Upper lobe of left lung (tissue), 6 donors: Measurements from ENCODE around the gene LANCL3. TPM values are rescaled to one million over a fixed set of nuclear protein-coding genes. Genes with fewer than 3 reads are reported as not detected.

Experiments
- ATAC-seq, 2 donors: fragments of 200-7000 bp; cut with Tn5 transposase; one replicate each; pipeline ENCODE4 v1.9.1; 2022; ENCODE audit warnings: mild to moderate bottlenecking in 2 of 2, moderate library complexity in 2 of 2; ENCODE audit not compliant: low FRiP score in 2 of 2
- DNase-seq, 2 donors: peaks; one replicate each; pipeline ENCODE4 v3.0.0-alpha.2; 2019 to 2020
- H3K27ac ChIP-seq, 4 donors: fragments of 200-600 bp; sonication (generic); one replicate each; pipeline ENCODE4 v1.5.1; 2016 to 2019
- H3K27me3 ChIP-seq, 4 donors: fragments of 200-600 bp; sonication (generic); one replicate each; pipeline ENCODE4 v1.5.1; 2017 to 2019
- H3K36me3 ChIP-seq, 4 donors: fragments of 200-600 bp; sonication (generic); one replicate each; pipeline ENCODE4 v1.5.1; 2016 to 2019
- H3K4me1 ChIP-seq, 4 donors: fragments of 200-600 bp; sonication (generic); one replicate each; pipeline ENCODE4 v1.5.1; 2018 to 2019
- H3K4me3 ChIP-seq, 4 donors: fragments of 200-600 bp; sonication (generic); one replicate each; pipeline ENCODE4 v1.5.1; 2017 to 2019; ENCODE audit warnings: mild to moderate bottlenecking in 2 of 4, moderate library complexity in 1 of 4
- H3K9me3 ChIP-seq, 4 donors: fragments of 200-600 bp; sonication (generic); one replicate each; pipeline ENCODE4 v1.5.1; 2018 to 2019
- EP300 ChIP-seq, 4 donors: sonication (generic); formaldehyde crosslinking; IDR thresholded peaks; one replicate each; pipeline ENCODE4 v1.5.1; 2017; ENCODE audit warnings: antibody characterized with exemption in 4 of 4, control low read depth in 2 of 4
- POLR2A ChIP-seq, 4 donors: fragments of 450-650 bp; IDR thresholded peaks; one replicate each; pipeline ENCODE4 v1.5.1; 2016 to 2017; ENCODE audit warnings: antibody characterized with exemption in 4 of 4, mild to moderate bottlenecking in 2 of 4
- POLR2AphosphoS5 ChIP-seq, 2 donors: sonication (generic); formaldehyde crosslinking; IDR thresholded peaks; one replicate each; pipeline ENCODE4 v1.5.1; 2017; ENCODE audit warnings: antibody characterized with exemption in 2 of 2
- WGBS, 2 donors: methylation state at CpG; one replicate each; pipeline ENCODE4 v1.1.5; 2017 to 2018; 5-methylcytosine and 5-hydroxymethylcytosine counted together
- total RNA-seq, 6 donors: library from RNA; depleted of rRNA in 4 of 6; stranded (reverse); fragments of >200 nt in 4 of 6; gene quantifications; one replicate each; pipeline versions ENCODE4 v1.1.0 to v1.2.1, GENCODE V29; 2016 to 2021
- TF ChIP-seq, protein P1 (sequence below), 6 experiments: fragments of 450-650 bp in 4 of 6; fragments of 200-600 bp in 2 of 6; sonication (generic) in 2 of 6; IDR thresholded peaks; one replicate each; pipeline ENCODE4 v1.5.1; 2016 to 2019; ENCODE audit warnings: antibody characterized with exemption in 6 of 6
- donor health status: DM: no; HTN: no; CAD: no; lungs with moderate emphysema.
- donor health status: DM: no; HTN: yes; CAD: no; lungs with severe emphysema.

Gene LANCL3
- total RNA-seq, 6 donors from 2014 or later = 0.84 to 2.9 (median 1.8) TPM

- TF ChIP-seq POLR2AphosphoS5 (IDR thresholded peaks at IDR 0.05) = no peak
- peak overlapping the region in 3 of 4 donors; percentile 47 to 55 (median 54) for H3K4me3 ChIP-seq
- H3K36me3 ChIP-seq = no peaks in the 10 kb centered on the region
- DNase-seq (no peak), ATAC-seq (no peak)
- peaks cover 0 to 10% (median 0%) of the 10 kb centered on the region in 4 donors for H3K4me1 ChIP-seq
- WGBS, 2 donors = 80 to 88% methylated on average over 3 of the region's 3 CpGs
- peak overlapping the region in 2 of 4 donors; percentile 1 to 75 for H3K27ac ChIP-seq
- no peaks in the 10 kb centered on the region for H3K9me3 ChIP-seq
- no peaks in the 10 kb centered on the region for H3K27me3 ChIP-seq
Observed at GRCh38 chrX:37684973-37685372, 113.5 kb downstream of the LANCL3 start.

GRCh38 chrX:37685381-37686359, 114.2 kb downstream of the LANCL3 start, which contains the start of gene XK:
Gene XK, plus strand, starts transcription at chrX:37685791. Its CDS starts 171 bp downstream, at chrX:37685962.
- peaks cover 0 to 10% (median 0%) of the 10 kb centered on the region in 4 donors for H3K4me1 ChIP-seq
- TF ChIP-seq POLR2A (IDR thresholded peaks at IDR 0.05) = peak in 1 of 4 donors; percentile 49
- no peak for TF ChIP-seq EP300 (IDR thresholded peaks at IDR 0.05)
- no peak for TF ChIP-seq POLR2AphosphoS5 (IDR thresholded peaks at IDR 0.05)
- peak within 1 kb of the TSS in 3 of 4 donors; percentile 47 to 55 (median 54) for H3K4me3 ChIP-seq
- DNase-seq = peak; percentile 47 to 92
- H3K27ac ChIP-seq = peak within 1 kb of the TSS; percentile 1 to 75 (median 52)
- 40 to 41% methylated on average over 7 to 82 of the region's 100 CpGs for WGBS, 2 donors
- H3K36me3 ChIP-seq = no peaks in the 10 kb centered on the region
- no peaks in the 10 kb centered on the region for H3K9me3 ChIP-seq
- no peaks in the 10 kb centered on the region for H3K27me3 ChIP-seq
- ATAC-seq = peak; percentile 62 to 68

DNA sequence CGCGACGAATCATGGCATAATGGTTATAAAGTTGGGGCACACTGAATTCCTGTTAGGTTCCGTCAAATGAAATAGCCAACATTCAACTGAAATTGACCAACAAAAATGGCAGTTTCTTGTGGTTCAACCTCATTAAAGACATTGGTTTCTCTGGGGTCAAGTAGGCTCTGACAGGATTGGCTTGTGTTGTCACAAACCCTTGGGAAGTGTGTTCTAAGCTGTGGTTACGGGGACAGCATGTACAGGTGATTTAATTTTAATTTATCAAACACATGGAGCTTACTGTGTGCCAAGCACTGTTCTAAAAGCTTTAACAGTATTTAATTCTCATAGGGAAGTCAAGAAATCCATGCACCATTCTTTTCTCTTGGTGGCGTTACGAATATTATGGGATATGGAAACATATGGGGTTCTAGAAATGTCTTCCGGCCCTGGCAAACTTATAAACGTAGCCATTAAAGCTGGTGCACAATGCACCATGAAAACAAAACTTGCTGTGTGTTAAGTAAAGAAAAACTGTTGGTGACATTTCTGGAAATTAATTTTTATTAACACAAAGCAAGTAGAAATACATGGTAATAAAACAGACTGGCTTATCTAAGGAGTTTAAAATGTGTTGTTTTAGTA, 115.0 kb downstream of the LANCL3 start:
- no peaks in the 10 kb centered on the region for H3K36me3 ChIP-seq
- no peaks in the 10 kb centered on the region for H3K9me3 ChIP-seq
- peaks cover 0 to 10% (median 0%) of the 10 kb centered on the region in 4 donors for H3K4me1 ChIP-seq
- TF ChIP-seq, protein P1, sequence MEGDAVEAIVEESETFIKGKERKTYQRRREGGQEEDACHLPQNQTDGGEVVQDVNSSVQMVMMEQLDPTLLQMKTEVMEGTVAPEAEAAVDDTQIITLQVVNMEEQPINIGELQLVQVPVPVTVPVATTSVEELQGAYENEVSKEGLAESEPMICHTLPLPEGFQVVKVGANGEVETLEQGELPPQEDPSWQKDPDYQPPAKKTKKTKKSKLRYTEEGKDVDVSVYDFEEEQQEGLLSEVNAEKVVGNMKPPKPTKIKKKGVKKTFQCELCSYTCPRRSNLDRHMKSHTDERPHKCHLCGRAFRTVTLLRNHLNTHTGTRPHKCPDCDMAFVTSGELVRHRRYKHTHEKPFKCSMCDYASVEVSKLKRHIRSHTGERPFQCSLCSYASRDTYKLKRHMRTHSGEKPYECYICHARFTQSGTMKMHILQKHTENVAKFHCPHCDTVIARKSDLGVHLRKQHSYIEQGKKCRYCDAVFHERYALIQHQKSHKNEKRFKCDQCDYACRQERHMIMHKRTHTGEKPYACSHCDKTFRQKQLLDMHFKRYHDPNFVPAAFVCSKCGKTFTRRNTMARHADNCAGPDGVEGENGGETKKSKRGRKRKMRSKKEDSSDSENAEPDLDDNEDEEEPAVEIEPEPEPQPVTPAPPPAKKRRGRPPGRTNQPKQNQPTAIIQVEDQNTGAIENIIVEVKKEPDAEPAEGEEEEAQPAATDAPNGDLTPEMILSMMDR (IDR thresholded peaks at IDR 0.05) = no peak
- TF ChIP-seq POLR2A (IDR thresholded peaks at IDR 0.05) (no peak), EP300 (IDR thresholded peaks at IDR 0.05) (no peak), POLR2AphosphoS5 (IDR thresholded peaks at IDR 0.05) (no peak)
- peak overlapping the region in 3 of 4 donors; percentile 47 to 55 (median 54) for H3K4me3 ChIP-seq
- 75 to 80% methylated on average over 7 to 9 of the region's 9 CpGs for WGBS, 2 donors
- peak overlapping the region in 2 of 4 donors; percentile 52 to 75 for H3K27ac ChIP-seq
- H3K27me3 ChIP-seq = no peaks in the 10 kb centered on the region
- ATAC-seq (no peak), DNase-seq (no peak)

- Histone ChIP-seq H3K27ac (no peak overlapping the region), H3K27me3 (no peaks in the 10 kb centered on the region), H3K4me1 (peaks cover 0 to 10% (median 0%) of the 10 kb centered on the region in 4 donors), H3K36me3 (no peaks in the 10 kb centered on the region), H3K9me3 (no peaks in the 10 kb centered on the region), H3K4me3 (no peak overlapping the region)
- no peak for ATAC-seq
- no peak for TF ChIP-seq POLR2A (IDR thresholded peaks at IDR 0.05)
- TF ChIP-seq EP300 (IDR thresholded peaks at IDR 0.05) = no peak
- no peak for TF ChIP-seq POLR2AphosphoS5 (IDR thresholded peaks at IDR 0.05)
- TF ChIP-seq, protein P1 (IDR thresholded peaks at IDR 0.05) = no peak
- no peak for DNase-seq
- WGBS, 2 donors = 77 to 89% methylated on average over 3 of the region's 3 CpGs
Observed at GRCh38 chrX:37686996-37687395, 115.5 kb downstream of the LANCL3 start.

GRCh38 chrX:37690119-37690518, 118.7 kb downstream of the LANCL3 start:
- DNase-seq (no peak), ATAC-seq (no peak)
- Histone ChIP-seq H3K4me3 (no peak overlapping the region), H3K4me1 (peaks cover 0 to 9% (median 0%) of the 10 kb centered on the region in 4 donors), H3K27ac (no peak overlapping the region), H3K9me3 (no peaks in the 10 kb centered on the region), H3K36me3 (no peaks in the 10 kb centered on the region), H3K27me3 (no peaks in the 10 kb centered on the region)
- no peak for TF ChIP-seq EP300 (IDR thresholded peaks at IDR 0.05)
- TF ChIP-seq POLR2AphosphoS5 (IDR thresholded peaks at IDR 0.05) = no peak
- no peak for TF ChIP-seq POLR2A (IDR thresholded peaks at IDR 0.05)
- TF ChIP-seq, protein P1 (IDR thresholded peaks at IDR 0.05) = no peak
